Left forelimb (tissue), 1 donor: Measurements from ENCODE around the gene ADCY5.
"Not testable (repeated sequence)": the region's sequence is repeated elsewhere in the genome, so short reads cannot be mapped to it uniquely, and the experiment has no call there.

Source experiments
- DNase-seq: peaks from one replicate; pipeline ENCODE4 v3.0.0-alpha.2; 2018; ENCODE audit warnings: low spot score

ADCY5 gene

GRCh38 chr3:123448536-123449101 lies at the start of gene ADCY5:
Gene ADCY5, minus strand, starts transcription at chr3:123449090. Its CDS starts 545 bp downstream, at chr3:123448545.
- no peak for DNase-seq

- DNase-seq: no peak
These were observed 45.0 kb upstream of the ADCY5 start for GRCh38 chr3:123493912-123494311.

- no peak for DNase-seq
These were observed 43.2 kb upstream of the ADCY5 start for GRCh38 chr3:123491966-123492587.

GRCh38 chr3:123489400-123490004 lies 40.6 kb upstream of the ADCY5 start:
- DNase-seq: peak; percentile 84

- no peak for DNase-seq
These were observed 39.9 kb upstream of the ADCY5 start for GRCh38 chr3:123488645-123489347.

- not testable (repeated sequence) for DNase-seq
These were observed 38.2 kb upstream of the ADCY5 start for GRCh38 chr3:123487063-123487462.

GRCh38 chr3:123486460-123486859 lies 37.6 kb upstream of the ADCY5 start:
- no peak for DNase-seq

GRCh38 chr3:123485551-123485950 lies 36.7 kb upstream of the ADCY5 start:
- DNase-seq: no peak

GRCh38 chr3:123483146-123483545 lies 34.3 kb upstream of the ADCY5 start:
- DNase-seq: no peak

- no peak for DNase-seq
These were observed 33.0 kb upstream of the ADCY5 start for GRCh38 chr3:123481722-123482457.

GRCh38 chr3:123481071-123481470 lies 32.2 kb upstream of the ADCY5 start:
- DNase-seq: no peak

GRCh38 chr3:123480428-123480827 lies 31.5 kb upstream of the ADCY5 start:
- no peak for DNase-seq

GRCh38 chr3:123479891-123480290 lies 31.0 kb upstream of the ADCY5 start:
- DNase-seq: no peak

- no peak for DNase-seq
These were observed 29.4 kb upstream of the ADCY5 start for GRCh38 chr3:123478314-123478713.

GRCh38 chr3:123476967-123477750 lies 28.3 kb upstream of the ADCY5 start:
- DNase-seq: no peak

GRCh38 chr3:123475786-123476185 lies 26.9 kb upstream of the ADCY5 start:
- DNase-seq: no peak

GRCh38 chr3:123471106-123471505 lies 22.2 kb upstream of the ADCY5 start:
- no peak for DNase-seq

GRCh38 chr3:123469323-123469995 lies 20.6 kb upstream of the ADCY5 start:
- no peak for DNase-seq

- no peak for DNase-seq
These were observed 18.2 kb upstream of the ADCY5 start for GRCh38 chr3:123467046-123467445.

- no peak for DNase-seq
These were observed 15.3 kb upstream of the ADCY5 start for GRCh38 chr3:123464211-123464610.

- DNase-seq: no peak
These were observed 11.0 kb upstream of the ADCY5 start for GRCh38 chr3:123459862-123460261.
